GM19239 (cell line): ENCODE results near the gene BLACAT1.

ENCODE experiments used
- DNase-seq: peaks from one replicate; pipeline ENCODE4 v3.0.0; 2011; ENCODE audit warnings: low spot score; ENCODE audit not compliant: insufficient read length
- FAIRE-seq: peaks from 2 replicates; lab custom pipeline; 2011; peaks lifted over from hg19 to GRCh38; lab: Jason Lieb, UNC

BLACAT1 gene

DNA sequence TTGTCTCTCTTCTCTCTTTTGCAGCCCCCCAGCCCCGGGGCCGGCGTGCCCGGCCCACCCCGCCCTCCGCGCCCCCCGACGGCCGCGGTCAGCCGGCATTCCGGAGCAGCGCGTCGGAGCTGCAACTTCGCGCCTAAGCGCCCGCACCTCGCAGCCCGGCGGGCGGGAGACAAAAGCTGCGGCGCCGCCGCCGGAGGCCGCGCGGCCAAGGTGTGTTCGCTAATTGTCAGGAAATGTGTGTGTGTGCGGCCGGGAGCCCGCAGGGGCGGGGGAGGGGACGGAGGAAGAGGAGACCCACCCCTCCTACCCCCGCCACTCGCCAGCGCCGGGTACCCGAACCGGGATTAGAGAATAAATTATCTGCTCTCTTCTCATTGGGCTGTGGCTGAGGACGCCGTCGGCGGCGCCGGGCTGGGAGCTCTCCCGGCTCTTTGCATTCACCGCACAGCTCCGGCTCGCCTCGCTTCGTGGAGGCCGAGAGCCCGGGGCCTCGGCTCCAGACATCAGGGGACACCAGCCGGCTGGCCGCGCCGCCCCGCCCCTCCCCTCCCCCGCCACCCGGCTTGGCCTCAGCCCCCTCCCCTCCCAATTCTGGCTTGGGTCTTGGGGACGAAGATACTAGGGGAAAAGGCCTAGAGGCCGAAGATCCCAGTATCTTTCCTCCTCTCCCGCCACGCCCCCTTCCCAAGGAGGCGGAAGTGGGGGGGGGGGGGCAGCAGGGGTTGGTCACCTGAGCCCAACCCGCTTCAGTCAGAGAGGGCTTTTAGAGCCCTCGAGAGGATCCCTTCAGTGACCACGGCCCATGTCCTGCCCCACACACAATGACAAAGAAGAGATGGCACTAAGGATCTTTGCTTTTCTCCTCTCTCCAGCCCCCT is 1.3 kb upstream of the BLACAT1 start:
- DNase-seq (no peak), FAIRE-seq (no peak)

DNA sequence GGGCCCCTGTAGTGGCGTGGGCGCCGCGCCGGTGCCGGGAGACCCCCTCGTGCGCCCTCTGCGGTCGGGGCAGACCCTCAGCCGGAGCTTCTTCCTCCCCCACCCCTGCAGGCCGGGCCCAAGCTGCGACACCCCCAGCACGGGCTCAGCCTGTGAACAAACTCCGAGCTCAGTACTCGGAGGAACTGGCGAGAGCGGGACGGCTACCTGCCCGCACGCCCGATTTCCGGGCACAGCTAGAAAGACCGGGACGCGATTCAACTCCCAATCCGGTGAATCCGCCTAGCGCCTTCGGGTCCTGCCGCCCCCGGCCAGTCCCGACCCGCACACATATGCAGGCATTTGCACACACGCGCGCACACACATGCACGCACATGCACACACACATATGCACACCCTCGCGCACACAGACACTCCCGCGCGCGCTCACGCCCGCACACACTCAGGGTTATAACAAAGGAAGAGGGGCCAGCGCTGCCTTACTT is 580 bp upstream of the BLACAT1 start:
- no peak for DNase-seq
- no peak for FAIRE-seq

DNA sequence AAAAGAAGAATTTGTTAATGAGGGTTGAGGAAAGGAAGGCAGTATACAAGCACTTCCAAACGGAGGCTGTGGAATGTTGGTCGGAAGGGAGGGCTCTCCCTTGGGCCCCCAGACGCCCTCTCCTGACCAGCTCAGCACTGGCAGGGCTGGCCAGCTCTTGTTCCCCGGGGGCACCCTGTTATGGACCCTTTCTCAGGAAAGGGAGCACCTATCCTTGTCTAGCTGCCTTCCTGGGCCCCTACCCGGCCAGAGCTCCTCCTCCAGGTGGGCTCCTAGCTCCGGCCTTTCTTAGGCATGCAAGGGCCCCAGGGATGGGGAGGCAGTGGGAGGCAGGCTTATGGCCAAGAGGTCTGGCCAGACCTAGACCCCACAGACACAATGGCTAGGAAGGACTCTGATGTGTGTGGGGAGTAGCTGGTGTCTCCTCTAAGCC is 926 bp downstream of the BLACAT1 start:
- FAIRE-seq = no peak
- DNase-seq = no peak

DNA sequence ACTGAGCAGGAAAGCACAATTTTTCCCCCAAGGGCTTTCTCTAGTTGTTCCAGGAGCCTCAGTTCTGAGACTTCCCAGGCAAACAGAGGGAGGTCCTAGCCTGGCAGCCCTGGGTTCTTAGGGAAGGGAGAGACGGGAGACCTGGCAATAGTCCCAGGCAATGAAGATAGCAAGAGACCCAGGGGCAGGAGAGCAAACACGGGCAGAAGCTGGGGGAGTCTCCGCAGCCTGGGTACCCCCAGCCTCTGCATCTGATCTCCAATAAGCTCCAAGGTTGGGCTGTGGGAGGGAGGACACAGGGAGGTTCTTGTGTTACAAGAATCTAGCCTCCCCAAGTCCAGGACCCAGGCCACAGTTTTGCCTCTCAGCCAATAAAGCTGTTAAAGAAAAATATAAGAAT is 2.4 kb downstream of the BLACAT1 start:
- FAIRE-seq = no peak

DNA sequence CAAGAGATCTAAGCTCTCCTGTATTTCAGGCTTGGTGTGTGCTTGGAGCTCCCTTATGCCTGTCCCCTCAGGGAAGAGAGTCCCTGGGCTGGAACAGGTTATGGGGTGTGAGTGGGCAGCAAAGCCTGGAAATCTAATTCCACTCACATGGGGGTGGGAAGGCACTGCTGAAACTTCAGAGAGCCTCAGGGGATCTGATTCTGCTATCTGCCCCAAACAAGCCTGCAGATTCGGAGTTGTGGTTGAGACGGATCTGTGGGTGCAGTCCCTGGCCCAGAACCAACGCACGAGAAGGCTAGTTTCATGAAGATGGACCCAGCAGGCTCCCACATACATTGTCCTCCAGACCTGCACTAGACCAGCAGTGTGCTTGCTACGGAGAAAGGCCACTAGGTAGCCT is 2.9 kb downstream of the BLACAT1 start:
- FAIRE-seq (no peak), DNase-seq (no peak)

More for the DNA sequence above, 2.4 kb downstream of the BLACAT1 start:
- no peak for DNase-seq

DNA sequence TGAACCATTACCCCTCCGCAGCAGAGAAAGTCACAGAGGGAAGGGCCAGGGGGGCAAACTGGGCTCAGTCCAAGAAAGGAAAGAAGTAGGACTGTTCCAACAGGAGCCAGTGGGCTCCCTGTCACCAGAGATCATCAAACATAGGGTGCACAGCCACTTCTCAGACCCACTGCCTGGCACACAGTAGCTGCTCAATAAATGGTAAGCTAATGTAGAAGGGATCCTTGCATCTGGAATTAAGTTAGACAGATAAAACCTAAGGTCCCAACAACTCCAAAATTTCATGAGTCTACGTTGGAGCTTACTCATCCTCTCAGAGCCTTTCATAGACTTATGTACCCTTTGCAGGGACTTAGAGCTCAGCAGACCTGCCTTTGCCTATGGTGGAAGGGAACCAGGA is 3.5 kb downstream of the BLACAT1 start:
- DNase-seq (no peak), FAIRE-seq (no peak)

DNA sequence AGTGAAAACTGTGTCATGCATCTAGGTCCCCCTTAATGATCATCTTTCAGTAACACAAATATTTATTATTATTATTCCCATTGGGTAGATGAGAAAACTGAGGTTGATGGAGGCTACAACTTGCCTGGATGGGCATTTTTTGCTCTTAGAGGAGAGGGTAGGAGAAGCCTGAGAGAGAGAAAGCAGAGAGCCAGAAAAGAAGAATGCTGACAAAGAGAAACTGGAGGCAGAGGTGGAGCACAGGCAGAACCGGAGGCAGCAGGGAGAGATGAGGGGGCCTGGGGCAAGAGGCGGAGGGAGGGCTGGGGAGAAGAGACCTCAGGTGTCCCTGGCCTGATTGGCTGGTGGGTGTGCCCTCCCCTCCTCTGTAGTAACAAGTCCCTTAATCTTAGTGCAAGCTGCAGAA is 4.1 kb downstream of the BLACAT1 start:
- DNase-seq (no peak), FAIRE-seq (no peak)

DNA sequence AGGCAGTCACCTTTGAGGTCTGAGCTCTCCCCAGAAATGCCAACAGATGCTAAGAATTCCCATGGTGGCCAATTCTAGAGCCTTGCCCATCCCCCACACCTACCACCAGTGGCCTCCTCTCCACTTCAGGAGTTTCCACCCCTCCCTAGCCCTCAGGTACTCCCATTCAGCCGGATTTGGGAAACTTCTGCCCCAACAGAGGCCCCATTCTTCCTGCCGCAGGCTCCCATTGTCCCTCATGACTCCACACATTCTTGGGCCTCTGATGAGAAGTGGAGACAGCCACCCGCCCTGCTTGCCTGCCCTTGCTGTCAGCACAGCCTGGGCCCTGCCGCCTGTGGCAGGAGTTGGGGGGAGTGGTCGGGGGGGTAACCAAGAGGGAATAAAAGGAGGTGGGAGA is 4.6 kb downstream of the BLACAT1 start:
- FAIRE-seq = no peak
- no peak for DNase-seq

DNA sequence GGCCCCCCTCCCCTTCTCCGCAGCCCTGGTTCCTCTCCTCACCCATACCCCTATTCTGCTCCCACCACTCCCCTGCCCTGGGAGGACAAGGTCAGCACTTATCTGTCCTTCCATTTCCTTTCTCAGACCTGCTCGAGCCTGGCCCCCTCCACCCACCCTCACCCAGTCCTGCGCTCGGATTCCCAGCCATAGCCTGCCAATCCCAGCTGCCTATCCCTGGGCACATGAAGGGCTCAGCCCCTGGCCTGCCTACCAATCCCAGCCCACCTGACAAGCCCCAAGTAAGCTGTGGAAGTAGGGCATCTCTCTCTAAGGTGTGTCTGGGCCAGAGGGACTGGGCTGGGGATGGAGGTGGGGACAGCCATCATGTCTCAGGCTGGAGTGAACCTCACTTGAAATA is 5.4 kb downstream of the BLACAT1 start:
- no peak for FAIRE-seq

DNA sequence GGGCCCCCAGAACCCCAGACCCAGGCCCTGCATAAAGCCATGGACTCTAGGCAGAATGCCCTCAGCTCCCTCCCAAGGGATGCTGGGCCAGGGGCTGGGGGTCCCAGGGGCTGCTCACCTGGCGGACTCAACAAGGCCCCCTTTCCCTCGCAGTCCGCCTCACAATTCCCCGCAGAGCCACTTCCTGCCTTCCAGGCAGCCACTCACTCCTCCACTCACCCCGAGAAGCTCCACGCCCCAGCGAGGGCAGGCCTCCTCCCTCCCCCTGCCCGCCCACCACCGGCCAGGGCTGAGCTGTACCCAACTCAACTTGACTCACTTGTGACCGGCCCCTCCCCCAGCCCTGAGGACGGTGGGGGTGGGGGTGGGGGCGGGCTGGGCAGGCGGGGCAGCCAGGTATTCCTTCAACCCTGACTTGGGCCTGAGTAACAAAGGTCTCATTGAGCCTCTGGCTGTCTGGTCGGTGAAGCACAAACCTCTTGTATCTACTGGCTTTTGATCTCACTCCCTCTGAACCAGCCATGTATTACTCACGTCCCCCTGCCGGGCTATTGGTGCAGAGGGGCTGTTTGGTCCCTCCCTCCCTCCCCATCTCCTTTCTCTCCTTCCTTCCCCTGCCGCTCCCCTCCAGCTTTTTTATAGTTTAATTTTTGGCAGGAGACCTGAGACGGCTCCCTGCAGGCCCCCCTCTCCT is 5.9 kb downstream of the BLACAT1 start:
- DNase-seq (no peak), FAIRE-seq (no peak)

More for the DNA sequence above, 5.4 kb downstream of the BLACAT1 start:
- DNase-seq = no peak

DNA sequence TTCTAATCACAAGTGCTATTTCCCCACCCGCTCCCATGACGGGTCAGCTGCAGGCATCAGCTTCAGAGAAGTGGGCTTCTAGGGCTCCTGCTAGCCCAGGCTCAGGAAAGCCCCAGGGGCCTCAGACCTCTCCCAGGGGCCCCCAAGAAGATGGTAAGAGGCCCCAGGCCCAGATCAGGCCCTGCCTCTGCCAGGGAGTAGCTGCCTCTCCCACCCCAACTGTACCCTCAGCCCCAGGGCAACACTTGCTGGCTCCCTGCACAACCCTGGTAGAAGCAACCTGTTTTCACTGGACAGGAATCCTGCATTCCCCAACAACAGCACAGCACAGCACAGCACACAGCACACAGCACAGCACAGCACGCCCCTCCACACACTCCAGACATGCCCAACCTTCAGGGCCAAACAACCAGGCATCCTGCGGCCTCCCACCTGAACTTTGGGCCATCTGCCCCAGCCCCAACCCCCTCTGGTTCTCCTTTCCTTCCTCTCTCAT is 6.5 kb downstream of the BLACAT1 start:
- no peak for FAIRE-seq
- DNase-seq = no peak

DNA sequence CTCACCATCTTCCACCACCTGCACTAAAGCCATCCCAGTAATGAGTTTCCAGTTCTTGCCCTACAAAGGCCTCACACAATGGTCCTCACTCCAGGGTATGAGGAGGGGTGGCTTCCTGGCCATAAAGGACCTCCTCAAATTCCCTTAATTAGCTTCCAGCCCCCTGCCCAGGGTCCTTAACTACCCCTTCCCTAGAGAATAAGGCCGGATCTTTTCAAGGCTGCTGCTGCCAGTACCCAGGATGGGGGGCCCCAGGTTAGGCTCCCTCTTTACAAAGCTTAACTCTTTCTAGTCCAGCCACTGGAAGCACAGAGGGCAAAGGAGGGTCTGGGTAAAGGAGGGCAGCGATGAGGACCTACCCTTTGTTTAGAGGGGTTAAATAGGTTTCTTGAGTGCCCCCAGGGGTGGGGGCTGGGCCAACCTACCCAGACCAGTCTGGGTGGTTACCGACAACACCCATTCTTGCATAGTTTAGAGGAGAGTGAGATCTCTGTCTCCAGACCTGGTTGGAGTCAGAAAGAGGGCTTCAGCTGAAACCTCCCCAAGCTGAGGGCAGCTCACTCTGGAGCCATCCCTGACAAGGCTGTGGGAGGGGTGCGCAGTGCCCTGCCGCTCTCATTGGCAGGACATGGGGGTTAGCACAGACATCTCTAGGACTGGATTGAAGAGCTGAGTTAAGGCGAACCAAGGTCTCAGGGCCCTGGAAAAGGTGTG is 7.1 kb downstream of the BLACAT1 start:
- FAIRE-seq (no peak), DNase-seq (no peak)

DNA sequence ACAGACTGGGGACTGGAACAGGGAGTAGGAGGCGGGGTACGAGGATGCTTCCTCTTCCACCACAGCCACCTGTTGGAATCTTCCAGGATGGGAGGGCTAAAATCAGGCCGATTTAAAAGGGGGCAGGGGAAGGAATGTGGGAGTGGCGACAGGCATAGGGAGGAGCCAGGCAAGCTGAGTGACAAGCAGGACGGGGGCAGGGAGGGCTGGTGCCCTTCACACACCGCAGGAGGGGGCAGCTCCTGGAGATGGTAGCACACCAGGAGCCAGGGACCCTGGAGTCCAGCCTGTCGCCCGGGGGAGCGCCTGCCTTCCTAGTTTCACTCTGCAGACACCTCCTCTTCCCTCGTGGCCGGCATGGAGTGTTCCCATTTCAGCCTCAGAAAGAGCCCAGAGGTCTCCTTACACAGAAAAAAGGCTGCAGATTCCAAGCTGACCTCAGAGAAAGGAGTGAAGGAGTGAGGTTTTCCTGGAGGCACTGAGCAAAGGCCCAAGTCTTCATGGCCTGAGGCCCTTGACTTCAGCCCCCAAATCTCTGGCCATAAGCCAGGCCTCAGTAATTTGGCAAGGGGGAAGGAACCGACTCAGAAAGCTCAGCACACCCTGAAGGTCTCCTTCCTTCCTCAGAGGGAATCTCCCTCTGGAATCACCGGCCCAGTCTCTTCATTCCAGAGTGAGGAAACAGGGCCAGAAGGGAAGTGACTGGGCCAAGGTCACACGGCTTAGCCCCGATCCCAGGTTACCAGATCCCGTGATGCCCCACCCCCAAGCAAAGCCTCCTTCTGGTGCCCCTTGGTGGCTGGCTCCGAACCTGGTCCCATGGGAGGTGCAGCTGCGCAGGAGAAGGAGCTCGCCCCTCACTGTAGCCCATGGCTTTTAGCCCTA is 8.1 kb downstream of the BLACAT1 start:
- DNase-seq (no peak), FAIRE-seq (no peak)

DNA sequence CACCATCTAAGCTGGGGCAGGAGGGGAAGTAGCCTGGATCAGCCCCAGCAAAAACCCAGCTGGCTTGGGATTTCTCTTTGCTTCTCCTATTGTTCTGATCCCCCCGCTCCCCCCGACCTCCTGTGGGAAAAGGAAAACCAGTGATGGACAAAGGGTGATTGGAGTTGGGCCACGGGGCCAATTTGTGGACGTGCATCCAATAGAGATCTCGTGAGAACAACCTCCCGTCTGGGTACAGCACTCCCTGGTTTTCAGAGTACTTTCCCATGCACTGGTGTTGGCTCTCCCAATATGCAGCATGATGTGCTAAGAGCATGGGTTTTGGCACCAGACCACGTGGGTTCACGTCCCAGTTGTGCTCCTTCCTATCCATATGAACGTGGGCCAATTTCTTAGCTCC is 9.0 kb downstream of the BLACAT1 start:
- FAIRE-seq = no peak
- DNase-seq = no peak

DNA sequence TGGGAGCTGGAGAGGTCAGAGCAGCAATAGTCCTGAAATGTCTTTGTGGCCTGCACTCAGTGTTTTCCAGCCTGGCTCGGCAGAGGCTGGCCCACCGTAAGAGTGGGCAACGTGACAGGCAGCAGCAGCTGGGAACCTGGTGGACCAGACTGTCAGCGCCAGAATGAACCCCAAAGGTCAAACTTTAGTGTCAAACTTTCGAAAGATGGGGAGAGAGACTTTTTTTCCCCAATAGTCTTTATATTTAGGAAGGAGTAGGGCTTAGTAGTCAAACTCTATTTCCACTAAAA is 10.3 kb downstream of the BLACAT1 start:
- no peak for FAIRE-seq
- no peak for DNase-seq

DNA sequence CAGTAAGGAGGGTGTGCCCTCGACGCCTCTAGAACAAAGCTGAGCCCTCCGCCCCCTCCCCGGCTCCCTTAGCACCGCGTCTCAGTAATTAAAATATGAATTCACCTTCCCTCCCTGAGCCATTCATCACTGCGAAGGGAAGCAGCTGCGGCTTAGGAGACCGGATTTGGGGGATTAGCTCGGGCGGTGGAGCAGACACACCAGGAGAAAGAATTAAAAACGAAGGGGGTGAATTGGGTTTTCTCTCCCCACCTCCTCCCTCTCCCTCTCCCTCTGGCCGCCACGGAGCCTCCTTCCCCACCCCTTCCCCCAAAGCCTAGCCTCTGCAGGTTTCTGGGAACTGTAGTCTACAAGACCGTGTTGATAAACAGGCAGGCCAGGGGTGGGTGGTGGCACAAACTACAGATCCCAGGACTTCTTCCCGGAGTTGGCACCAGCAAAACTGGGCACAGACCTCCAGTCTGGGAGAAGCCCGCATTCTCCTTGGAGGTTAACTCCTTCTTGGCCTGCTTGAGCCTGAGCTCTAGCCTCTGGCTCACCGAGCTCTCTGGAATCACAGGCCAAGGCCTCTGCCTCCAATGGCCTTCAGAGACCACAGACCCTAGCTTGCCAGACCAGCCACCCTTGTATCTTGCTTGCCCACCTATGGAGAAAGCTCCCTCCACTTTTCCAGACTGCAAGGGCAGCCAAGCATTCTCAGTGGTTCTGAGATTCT is 10.8 kb downstream of the BLACAT1 start:
- DNase-seq (no peak), FAIRE-seq (no peak)

DNA sequence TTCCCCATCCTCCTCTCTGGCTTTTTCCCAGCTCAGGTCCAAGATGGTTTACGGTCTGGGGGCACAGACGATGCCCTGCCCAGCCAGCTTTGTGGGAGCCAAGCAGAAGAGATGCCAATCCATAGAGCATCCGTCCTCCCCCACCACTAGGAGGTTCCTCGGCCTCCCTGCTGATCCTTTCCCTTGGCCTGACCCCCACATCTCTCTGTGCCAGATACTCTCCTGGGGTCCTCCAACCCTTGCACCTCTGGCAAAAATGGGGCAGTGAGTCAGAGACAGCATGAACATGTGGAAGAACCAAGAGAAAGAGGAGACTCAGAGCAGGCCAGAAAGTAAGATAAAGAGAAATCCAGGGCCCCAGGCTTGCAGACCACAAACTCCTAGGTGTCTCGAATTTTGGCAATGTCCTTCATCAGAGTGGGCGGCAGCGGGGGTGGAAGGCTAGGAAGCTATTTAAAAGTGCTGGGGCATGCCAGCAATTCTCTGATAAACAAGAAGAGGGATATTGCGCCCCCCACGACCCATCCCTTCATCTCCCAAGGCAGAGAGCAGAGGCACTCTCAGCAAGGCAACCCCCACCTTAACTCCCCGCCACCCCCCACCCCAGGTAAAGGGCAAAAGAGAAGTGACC is 11.4 kb downstream of the BLACAT1 start:
- DNase-seq (no peak), FAIRE-seq (no peak)

DNA sequence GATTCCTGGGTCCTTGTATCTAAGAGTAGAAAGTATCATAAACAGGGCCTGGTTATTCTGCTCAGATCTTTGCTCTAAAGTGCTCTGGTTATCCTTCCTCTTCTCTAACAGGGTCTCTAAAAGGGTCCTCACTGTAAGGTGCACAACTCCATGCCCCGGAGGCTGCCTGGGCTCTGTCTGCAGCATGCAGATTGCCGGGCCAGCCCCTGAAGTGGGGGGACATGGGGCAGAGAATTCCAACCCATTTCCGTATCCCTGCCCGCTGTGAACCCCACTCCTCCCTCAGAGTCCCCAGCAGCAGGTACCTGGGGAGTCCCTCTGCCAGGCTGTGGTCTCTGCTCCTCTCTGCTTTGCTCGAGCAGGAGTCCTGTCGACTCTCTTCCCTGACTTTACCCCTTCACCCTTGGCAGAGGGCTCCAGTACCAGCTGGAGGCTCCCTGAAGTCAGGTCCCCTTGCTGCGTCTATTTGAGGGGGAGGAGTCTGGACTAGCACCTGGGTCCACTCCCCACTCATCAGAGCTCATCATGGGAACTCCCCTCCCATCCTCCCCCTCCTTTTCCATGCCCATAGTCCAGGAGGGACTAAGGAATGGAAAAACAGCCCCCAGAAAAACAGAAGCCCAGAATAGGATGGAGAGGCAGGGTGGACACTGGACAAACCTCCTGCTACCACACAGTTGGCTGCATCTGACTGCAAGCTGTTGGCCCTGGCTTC is 12.1 kb downstream of the BLACAT1 start:
- DNase-seq = no peak
- FAIRE-seq = no peak
